GM10266 (cell line): ENCODE measurements around the gene DPEP2.
"Not testable (repeated sequence)": the region's sequence is repeated elsewhere in the genome, so short reads cannot be mapped to it uniquely, and the experiment has no call there.

ENCODE experiments used
- DNase-seq: peaks from one replicate; pipeline ENCODE4 v3.0.0; 2012; ENCODE audit errors: extremely low spot score
- TF ChIP-seq, protein P1 (sequence below): IDR thresholded peaks from 2 replicates; pipeline ENCODE4 v1.5.1; 2012; ENCODE audit warnings: mild to moderate bottlenecking, low read depth; ENCODE audit not compliant: control insufficient read depth, insufficient read depth; ENCODE audit errors: missing control alignments

Gene DPEP2

DNA sequence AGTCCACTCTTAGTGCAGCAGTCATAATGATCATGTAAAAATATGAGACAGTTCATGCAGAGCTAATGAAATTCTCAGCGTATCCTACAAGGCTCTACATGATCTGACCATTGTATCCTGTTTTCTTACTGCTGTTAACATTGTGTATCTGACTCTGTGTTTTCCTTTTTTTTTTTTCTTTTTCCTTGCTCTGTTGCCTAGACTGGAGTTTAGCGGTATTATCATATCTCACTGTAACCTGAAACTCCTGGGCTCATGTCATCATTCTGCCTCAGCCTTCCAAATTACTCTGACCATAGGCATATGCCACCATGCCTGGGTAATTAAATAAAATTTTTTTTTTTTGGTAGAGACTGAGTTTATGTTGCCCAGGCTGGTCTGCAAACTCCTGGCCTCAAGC lies 35.9 kb upstream of the DPEP2 start:
- no peak for DNase-seq
- TF ChIP-seq, protein P1, sequence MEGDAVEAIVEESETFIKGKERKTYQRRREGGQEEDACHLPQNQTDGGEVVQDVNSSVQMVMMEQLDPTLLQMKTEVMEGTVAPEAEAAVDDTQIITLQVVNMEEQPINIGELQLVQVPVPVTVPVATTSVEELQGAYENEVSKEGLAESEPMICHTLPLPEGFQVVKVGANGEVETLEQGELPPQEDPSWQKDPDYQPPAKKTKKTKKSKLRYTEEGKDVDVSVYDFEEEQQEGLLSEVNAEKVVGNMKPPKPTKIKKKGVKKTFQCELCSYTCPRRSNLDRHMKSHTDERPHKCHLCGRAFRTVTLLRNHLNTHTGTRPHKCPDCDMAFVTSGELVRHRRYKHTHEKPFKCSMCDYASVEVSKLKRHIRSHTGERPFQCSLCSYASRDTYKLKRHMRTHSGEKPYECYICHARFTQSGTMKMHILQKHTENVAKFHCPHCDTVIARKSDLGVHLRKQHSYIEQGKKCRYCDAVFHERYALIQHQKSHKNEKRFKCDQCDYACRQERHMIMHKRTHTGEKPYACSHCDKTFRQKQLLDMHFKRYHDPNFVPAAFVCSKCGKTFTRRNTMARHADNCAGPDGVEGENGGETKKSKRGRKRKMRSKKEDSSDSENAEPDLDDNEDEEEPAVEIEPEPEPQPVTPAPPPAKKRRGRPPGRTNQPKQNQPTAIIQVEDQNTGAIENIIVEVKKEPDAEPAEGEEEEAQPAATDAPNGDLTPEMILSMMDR, result no peak

DNA sequence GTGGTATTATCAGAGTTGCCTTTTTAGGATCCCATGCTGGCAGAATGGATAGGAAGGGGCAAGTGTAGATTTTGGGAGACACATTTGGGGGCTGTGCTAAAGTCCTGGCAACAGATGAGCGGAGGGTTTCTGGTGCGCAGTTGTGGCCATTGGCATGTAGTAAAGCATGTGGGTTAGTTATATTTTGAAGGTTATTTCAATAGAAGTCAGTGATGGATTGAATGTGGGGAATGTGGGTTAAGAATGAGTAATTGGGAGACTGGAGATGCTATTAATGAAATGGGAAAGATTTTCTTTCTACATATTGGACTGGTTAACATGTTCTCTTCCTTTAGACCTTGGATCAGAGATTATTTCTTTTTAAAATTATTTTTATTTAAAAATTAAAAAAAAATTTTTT lies 33.8 kb upstream of the DPEP2 start:
- TF ChIP-seq, protein P1, result no peak
- no peak for DNase-seq

DNA sequence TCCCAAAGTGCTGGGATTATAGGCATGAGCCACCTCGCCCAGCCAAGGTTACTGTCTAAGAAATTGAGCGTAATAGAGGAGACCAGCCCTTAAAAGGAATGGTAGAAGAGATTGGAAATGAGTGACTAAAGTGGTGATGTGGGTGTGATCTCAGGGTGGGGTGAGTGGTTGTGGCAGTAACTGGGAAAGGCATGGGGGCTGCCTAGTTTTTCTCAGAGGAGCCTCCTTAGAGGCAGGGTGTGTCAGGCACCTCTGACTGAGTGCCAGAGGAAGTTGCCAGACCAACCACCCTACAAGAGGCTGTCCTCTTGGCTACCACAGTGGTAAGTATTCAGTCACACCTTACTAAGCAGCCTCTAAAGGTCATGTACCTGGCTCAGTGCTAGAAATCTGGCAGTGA lies 32.7 kb upstream of the DPEP2 start:
- TF ChIP-seq, protein P1, result no peak
- DNase-seq, result no peak

DNA sequence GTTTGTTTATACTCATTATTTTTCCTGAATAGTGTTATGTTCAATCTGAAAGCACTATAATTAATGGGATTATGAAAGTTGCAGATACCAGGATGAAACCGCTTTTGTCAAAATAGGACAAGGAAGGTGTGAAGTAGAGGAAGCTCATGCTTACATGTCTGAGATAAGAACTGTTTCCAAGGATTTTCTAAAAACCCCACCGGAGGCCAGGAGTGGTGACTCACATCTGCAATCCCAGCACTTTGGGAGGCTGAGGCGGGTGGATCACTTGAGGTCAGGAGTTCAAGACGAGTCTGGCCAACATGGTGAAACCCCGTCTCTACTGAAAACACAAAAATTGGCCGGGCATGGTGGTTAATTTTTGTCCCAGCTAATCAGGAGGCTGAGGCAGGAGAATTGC lies 30.8 kb upstream of the DPEP2 start:
- not testable (repeated sequence) for DNase-seq

DNA sequence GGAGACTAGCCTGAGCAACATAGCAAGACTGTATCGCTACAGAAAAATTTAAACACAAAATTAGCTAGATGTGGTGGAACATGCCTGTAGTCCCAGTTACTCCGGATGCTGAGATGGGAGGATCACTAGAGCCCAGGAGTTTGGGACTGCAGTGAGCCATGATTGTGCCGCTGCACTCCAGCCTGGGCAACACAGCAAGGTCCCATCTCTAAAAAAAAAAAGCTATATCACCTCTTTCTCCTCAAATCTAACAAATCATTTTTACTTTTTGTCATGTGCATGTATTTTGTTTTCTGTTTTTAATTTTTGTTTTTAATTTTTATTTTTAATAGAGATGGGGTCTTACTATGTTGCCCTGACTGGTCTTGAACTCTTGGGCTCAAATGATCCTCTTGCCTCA lies 29.7 kb upstream of the DPEP2 start:
- no peak for DNase-seq
- TF ChIP-seq, protein P1, result no peak

DNA sequence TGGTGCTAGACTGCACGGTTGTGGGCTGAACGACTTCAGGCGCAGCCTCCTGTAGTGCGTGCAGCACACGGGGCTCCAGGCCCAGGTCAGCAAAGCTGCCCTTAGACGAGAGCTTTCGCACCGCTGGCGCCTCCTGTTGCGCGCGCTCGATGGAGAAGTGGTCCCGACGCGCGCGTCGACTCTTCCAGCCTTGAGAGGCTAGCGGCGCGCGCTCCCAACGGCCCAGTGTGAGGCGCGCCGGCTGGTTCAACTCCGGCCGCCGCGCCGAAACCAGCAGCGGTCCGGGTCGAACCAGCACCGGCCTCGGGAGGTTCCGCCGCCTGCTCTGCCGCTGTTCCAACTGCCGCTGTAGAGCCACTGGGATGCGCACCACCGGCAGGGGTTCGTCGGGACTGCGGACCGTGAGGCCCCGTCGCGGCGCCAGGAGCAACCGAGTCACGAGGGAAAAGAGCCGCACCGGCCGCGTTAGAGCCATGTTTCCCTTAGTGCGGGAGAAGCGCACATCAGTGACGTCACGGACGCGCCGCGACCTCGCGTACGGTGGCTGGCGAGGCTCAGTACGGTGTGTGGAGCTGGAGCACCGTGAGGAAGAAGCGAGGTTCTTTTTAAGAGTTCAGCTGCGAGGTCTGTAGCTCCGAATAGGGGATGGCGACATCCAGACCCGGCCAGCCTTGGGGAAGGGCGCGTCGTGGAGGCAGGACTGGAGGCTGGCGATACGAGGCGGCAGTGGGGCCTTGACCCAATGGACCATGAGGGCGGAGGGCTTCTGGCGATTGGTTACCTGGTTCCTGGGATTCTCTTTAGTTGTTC lies 23.6 kb upstream of the DPEP2 start, which contains the start of the genes DDX28 and DUS2:
Gene DDX28, minus strand, starts transcription at position 505 of the 810 bp plus-strand sequence. Its CDS starts 30 bp downstream, at position 475.
Gene DUS2, plus strand, starts transcription at position 557 of the 810 bp plus-strand sequence. CDS start 14,740 bp downstream, outside the sequence.
- TF ChIP-seq, protein P1, result no peak
- peak; percentile 90 for DNase-seq

DNA sequence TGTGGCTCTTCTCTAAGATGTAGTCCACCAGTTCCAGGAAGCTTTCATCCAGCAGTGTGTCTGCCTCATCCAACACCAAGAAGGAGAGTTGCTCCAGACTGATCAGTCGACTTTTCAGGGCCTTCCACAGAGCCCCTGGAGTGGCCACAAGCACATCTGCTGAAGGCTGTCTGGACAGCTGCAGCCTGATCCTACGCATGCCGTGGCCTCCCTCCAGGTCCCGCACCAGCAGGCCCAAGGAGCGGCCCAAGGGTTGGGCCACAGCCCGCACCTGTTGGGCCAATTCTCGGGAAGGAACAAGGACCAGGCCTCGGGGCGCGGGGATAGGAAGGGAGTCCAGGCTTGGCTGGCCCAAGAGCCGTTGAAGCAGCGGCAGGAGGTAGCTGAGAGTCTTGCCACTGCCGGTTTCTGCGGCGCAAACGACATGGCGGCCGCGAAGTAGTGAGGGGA lies 23.0 kb upstream of the DPEP2 start:
- TF ChIP-seq, protein P1, result no peak
- peak; percentile 33 for DNase-seq
